Keratinocyte (primary cell): ENCODE data around the gene RASA1. TPM values are rescaled to one million over a fixed set of nuclear protein-coding genes. Genes with fewer than 3 reads are reported as not detected.

Experiments
- DNase-seq: peaks from one replicate; pipeline ENCODE4 v3.0.0-alpha.2; 2011; ENCODE audit warnings: low read depth, missing footprints, low spot score
- FAIRE-seq: peaks from 2 replicates; lab custom pipeline; 2011; peaks lifted over from hg19 to GRCh38; lab: Jason Lieb, UNC
- H2AFZ ChIP-seq: 2 replicates; pipeline ENCODE4 v1.6.0; 2012; ENCODE audit warnings: low read length, control low read depth, inconsistent platforms; ENCODE audit not compliant: control insufficient read depth
- H3K27ac ChIP-seq: 2 replicates; pipeline ENCODE4 v1.5.1; 2011; ENCODE audit warnings: low read length; ENCODE audit not compliant: control insufficient read depth, insufficient read depth
- H3K27me3 ChIP-seq: 3 replicates; pipeline ENCODE4 v1.6.0; 2011; ENCODE audit warnings: low read length; ENCODE audit not compliant: control insufficient read depth, insufficient read depth; ENCODE audit errors: extremely low read depth
- H3K36me3 ChIP-seq, 2 experiments: 2 replicates in 1 of 2; 3 replicates in 1 of 2; pipeline ENCODE4 v1.5.1; 2011; ENCODE audit warnings: low read length in 2 of 2, mild to moderate bottlenecking in 1 of 2; ENCODE audit not compliant: control insufficient read depth in 2 of 2, insufficient read depth in 2 of 2; ENCODE audit errors: extremely low read depth in 1 of 2
- H3K4me1 ChIP-seq: 3 replicates; pipeline ENCODE4 v1.5.1; 2011; ENCODE audit warnings: low read length; ENCODE audit not compliant: control insufficient read depth, insufficient read depth; ENCODE audit errors: extremely low read depth
- H3K4me2 ChIP-seq: 3 replicates; pipeline ENCODE4 v1.6.0; 2011; ENCODE audit warnings: low read depth, low read length; ENCODE audit not compliant: control insufficient read depth, insufficient read depth; ENCODE audit errors: extremely low read depth
- H3K4me3 ChIP-seq, 3 experiments: fragments of 200-600 bp in 1 of 3; sonication (generic) in 1 of 3; 2 replicates in 2 of 3; 3 replicates in 1 of 3; pipeline ENCODE4 v1.5.1; 2011 to 2016; ENCODE audit warnings: low read length in 3 of 3, mild to moderate bottlenecking in 3 of 3, control low read depth in 2 of 3, inconsistent platforms in 1 of 3, low read depth in 1 of 3, mixed read lengths in 1 of 3, mixed run types in 1 of 3, moderate library complexity in 1 of 3; ENCODE audit not compliant: control insufficient read depth in 2 of 3, insufficient read depth in 2 of 3; ENCODE audit errors: extremely low read depth in 1 of 3
- H3K79me2 ChIP-seq: 2 replicates; pipeline ENCODE4 v1.6.0; 2012; ENCODE audit warnings: low read length; ENCODE audit not compliant: control insufficient read depth, insufficient read depth
- H3K9ac ChIP-seq: 3 replicates; pipeline ENCODE4 v1.6.0; 2011; ENCODE audit warnings: low read length; ENCODE audit not compliant: control insufficient read depth, insufficient read depth; ENCODE audit errors: extremely low read depth
- H3K9me1 ChIP-seq: 3 replicates; pipeline ENCODE4 v1.6.0; 2011; ENCODE audit warnings: low read length; ENCODE audit not compliant: control insufficient read depth, insufficient read depth; ENCODE audit errors: extremely low read depth
- H3K9me3 ChIP-seq: 2 replicates; pipeline ENCODE4 v1.5.1; 2012; ENCODE audit warnings: low read depth, low read length; ENCODE audit not compliant: control insufficient read depth
- H4K20me1 ChIP-seq: 3 replicates; pipeline ENCODE4 v1.6.0; 2011; ENCODE audit warnings: low read length; ENCODE audit not compliant: control insufficient read depth, insufficient read depth; ENCODE audit errors: extremely low read depth
- EZH2 ChIP-seq: IDR thresholded peaks from one replicate; pipeline ENCODE4 v1.6.1; 2012; ENCODE audit warnings: inconsistent platforms, mild to moderate bottlenecking, low read length, moderate library complexity
- dilution Hi-C: fragments of 300-500 bp; cut with MboI; formaldehyde crosslinking; loops from one replicate; pipeline ENCODE4 v1.7.0; 2020; ENCODE audit warnings: low sequenced_read_pairs; ENCODE audit not compliant: extremely low pct_ligation_motif_present
- polyA plus RNA-seq, 5 experiments: library from polyadenylated mRNA; depleted of rRNA in 3 of 5; stranded (reverse) in 3 of 5; stranded (forward) in 1 of 5; unstranded in 1 of 5; fragments of >200 nt; gene quantifications; 1 replicate in 1 of 5; 2 replicates in 3 of 5; 3 replicates in 1 of 5; pipeline versions ENCODE4 v1.2.1 to v1.2.3, GENCODE V29; 2011 to 2012; ENCODE audit warnings: missing spikeins in 2 of 5, low read depth in 1 of 5, low replicate concordance in 1 of 5
- TF ChIP-seq, protein P1 (sequence below), 3 experiments: IDR thresholded peaks in 1 of 3; conservative IDR thresholded peaks in 1 of 3; optimal IDR thresholded peaks in 1 of 3; 2 replicates in 2 of 3; 3 replicates in 1 of 3; pipeline versions ENCODE3 to v1.5.1; 2011; ENCODE audit warnings: low read length in 3 of 3, mild to moderate bottlenecking in 3 of 3, moderate library complexity in 2 of 3, control low read depth in 1 of 3, inconsistent platforms in 1 of 3; ENCODE audit not compliant: insufficient read depth in 2 of 3; ENCODE audit errors: extremely low read depth in 1 of 3

The RASA1 gene
- polyA plus RNA-seq, 1 donor (not counting 4 experiments of a cell fraction or from before 2014, with no cell fraction given): 57.9 TPM

DNA sequence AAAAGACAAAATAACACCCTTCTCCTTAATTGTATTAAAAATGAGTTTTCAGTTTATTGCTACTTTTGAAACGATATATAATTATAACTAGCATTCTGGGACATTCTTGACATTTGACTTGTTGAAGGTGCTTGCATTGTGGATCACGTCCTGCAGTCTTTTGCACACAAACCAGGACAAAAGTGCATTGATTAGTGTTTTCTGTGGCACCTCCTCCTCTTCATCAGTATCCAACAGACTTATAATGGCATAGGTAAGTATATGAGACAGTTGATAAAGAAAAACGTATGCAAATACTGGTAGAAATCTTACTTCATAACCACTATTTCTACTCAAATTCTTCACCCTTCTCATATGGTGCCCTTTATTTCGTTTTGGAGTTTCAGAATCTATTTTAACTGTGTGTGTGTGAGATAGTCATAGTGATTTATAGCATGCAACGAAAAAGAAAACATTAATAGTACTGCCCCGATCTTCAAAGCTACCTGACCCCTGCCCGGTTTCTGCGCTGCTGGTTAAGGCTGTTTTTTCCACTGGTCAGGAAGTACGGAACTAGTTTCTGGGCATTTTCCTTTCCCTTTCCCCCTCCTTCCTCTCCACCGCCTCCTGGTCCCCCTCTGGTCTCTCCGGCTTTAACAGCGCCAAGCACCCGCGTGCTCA, 639 bp upstream of the RASA1 start:
- peak overlapping the region; percentile 88 to 97 (median 97) for H3K4me3 ChIP-seq
- H3K4me2 ChIP-seq: peak overlapping the region; percentile 89
- H3K9ac ChIP-seq: peak overlapping the region; percentile 90
- H4K20me1 ChIP-seq: no peaks in the 10 kb centered on the region
- no peaks in the 10 kb centered on the region for H3K9me3 ChIP-seq
- dilution Hi-C loops: no loop called here
- no peaks in the 10 kb centered on the region for H3K9me1 ChIP-seq
- no peaks in the 10 kb centered on the region for H3K27me3 ChIP-seq
- DNase-seq: no peak
- FAIRE-seq: no peak
- H3K27ac ChIP-seq: peak overlapping the region; percentile 83
- H3K79me2 ChIP-seq: peaks cover 42% of the 10 kb centered on the region
- peak overlapping the region; percentile 93 for H2AFZ ChIP-seq
- peaks cover 3% of the 10 kb centered on the region for H3K4me1 ChIP-seq
- no peaks in the 10 kb centered on the region for H3K36me3 ChIP-seq
- TF ChIP-seq, protein P1, sequence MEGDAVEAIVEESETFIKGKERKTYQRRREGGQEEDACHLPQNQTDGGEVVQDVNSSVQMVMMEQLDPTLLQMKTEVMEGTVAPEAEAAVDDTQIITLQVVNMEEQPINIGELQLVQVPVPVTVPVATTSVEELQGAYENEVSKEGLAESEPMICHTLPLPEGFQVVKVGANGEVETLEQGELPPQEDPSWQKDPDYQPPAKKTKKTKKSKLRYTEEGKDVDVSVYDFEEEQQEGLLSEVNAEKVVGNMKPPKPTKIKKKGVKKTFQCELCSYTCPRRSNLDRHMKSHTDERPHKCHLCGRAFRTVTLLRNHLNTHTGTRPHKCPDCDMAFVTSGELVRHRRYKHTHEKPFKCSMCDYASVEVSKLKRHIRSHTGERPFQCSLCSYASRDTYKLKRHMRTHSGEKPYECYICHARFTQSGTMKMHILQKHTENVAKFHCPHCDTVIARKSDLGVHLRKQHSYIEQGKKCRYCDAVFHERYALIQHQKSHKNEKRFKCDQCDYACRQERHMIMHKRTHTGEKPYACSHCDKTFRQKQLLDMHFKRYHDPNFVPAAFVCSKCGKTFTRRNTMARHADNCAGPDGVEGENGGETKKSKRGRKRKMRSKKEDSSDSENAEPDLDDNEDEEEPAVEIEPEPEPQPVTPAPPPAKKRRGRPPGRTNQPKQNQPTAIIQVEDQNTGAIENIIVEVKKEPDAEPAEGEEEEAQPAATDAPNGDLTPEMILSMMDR (optimal IDR thresholded peaks at IDR 0.05 in 1 of 3, IDR thresholded peaks at IDR 0.05 in 1 of 3, conservative IDR thresholded peaks at IDR 0.05 in 1 of 3; ENCODE audit: extremely low read depth in 1 of 3, insufficient read depth in 2 of 3, low read length in 3 of 3): no peak
- TF ChIP-seq EZH2: no peak

DNA sequence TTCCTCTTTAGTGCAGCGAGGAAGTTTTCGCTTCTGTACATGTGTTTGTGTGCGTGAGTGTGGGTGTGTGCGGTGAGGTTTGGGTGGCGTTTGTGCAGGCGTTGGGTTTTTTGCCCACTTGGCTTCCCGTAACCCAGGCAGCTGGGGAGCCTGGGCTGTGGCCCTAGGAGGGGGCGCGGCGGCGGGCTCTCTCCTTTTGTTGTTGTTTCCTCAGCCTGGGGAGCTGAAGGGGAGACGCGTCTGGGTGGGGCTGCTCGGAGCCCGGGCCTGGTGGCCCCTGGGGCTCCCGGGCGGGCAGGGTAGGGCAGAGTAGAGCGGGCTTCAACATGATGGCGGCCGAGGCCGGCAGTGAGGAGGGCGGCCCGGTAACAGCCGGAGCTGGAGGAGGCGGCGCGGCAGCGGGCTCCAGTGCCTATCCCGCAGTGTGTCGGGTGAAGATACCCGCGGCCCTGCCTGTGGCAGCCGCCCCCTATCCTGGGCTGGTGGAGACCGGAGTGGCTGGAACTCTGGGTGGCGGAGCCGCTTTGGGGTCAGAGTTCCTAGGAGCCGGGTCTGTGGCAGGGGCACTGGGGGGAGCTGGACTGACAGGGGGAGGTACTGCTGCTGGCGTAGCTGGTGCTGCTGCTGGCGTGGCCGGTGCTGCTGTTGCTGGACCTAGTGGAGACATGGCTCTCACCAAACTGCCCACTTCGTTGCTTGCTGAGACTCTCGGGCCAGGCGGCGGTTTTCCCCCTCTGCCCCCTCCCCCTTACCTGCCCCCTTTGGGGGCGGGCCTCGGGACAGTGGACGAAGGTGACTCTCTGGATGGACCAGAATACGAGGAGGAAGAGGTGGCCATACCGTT, 665 bp downstream of the RASA1 start:
- H3K9ac ChIP-seq: peak overlapping the region; percentile 89
- H3K36me3 ChIP-seq: peaks cover 0 to 4% of the 10 kb centered on the region in 2 experiments
- H2AFZ ChIP-seq: peak overlapping the region; percentile 89
- peaks cover 54% of the 10 kb centered on the region for H3K79me2 ChIP-seq
- H3K4me2 ChIP-seq: peak overlapping the region; percentile 63
- DNase-seq: no peak
- no peaks in the 10 kb centered on the region for H3K9me1 ChIP-seq
- peaks cover 6% of the 10 kb centered on the region for H3K4me1 ChIP-seq
- H3K9me3 ChIP-seq: no peaks in the 10 kb centered on the region
- peak overlapping the region; percentile 88 to 97 (median 97) for H3K4me3 ChIP-seq
- dilution Hi-C loops: no loop called here
- TF ChIP-seq, protein P1 (optimal IDR thresholded peaks at IDR 0.05 in 1 of 3, IDR thresholded peaks at IDR 0.05 in 1 of 3, conservative IDR thresholded peaks at IDR 0.05 in 1 of 3; ENCODE audit: extremely low read depth in 1 of 3, insufficient read depth in 2 of 3, low read length in 3 of 3): no peak
- no peak for TF ChIP-seq EZH2
- no peaks in the 10 kb centered on the region for H4K20me1 ChIP-seq
- FAIRE-seq: no peak
- peak overlapping the region; percentile 81 for H3K27ac ChIP-seq
- no peaks in the 10 kb centered on the region for H3K27me3 ChIP-seq
